GM19397 (cell line): ENCODE measurements around the gene CT45A9.
"Not testable (repeated sequence)": the region's sequence is repeated elsewhere in the genome, so short reads cannot be mapped to it uniquely, and the experiment has no call there.

Experiments used
- ATAC-seq: cut with Tn5 transposase; IDR thresholded peaks from one replicate; pipeline ENCODE4 v1.9.1; 2021; ENCODE audit warnings: mild to moderate bottlenecking, moderate library complexity; ENCODE audit not compliant: unreplicated experiment

The CT45A9 gene

GRCh38 chrX:135871712-135872111 lies at the start of gene CT45A9:
TSS of gene CT45A9 (minus strand) at chrX:135871812. CDS start at chrX:135868061, 3,751 bp downstream.
- not testable (repeated sequence) for ATAC-seq

GRCh38 chrX:135920516-135920915 lies 48.9 kb upstream of the CT45A9 start:
- ATAC-seq, result not testable (repeated sequence)

- no peak for ATAC-seq
These were observed 42.8 kb upstream of the CT45A9 start for GRCh38 chrX:135914404-135914803.

GRCh38 chrX:135910251-135910650 lies 38.6 kb upstream of the CT45A9 start:
- no peak for ATAC-seq

GRCh38 chrX:135893294-135893817 lies 21.7 kb upstream of the CT45A9 start, which contains the start of the genes CT45A10 and SAGE1:
TSS of gene CT45A10 (minus strand) at chrX:135893444. CDS start at chrX:135885344, 8,100 bp downstream.
TSS of gene SAGE1 (plus strand) at chrX:135893716. CDS start at chrX:135896243, 2,527 bp downstream.
- ATAC-seq, result no peak

GRCh38 chrX:135892781-135893180 lies 21.2 kb upstream of the CT45A9 start:
- ATAC-seq, result no peak

GRCh38 chrX:135890087-135890585 lies 18.5 kb upstream of the CT45A9 start:
- ATAC-seq, result no peak

GRCh38 chrX:135888976-135889375 lies 17.4 kb upstream of the CT45A9 start:
- ATAC-seq, result not testable (repeated sequence)

GRCh38 chrX:135888230-135888629 lies 16.6 kb upstream of the CT45A9 start:
- not testable (repeated sequence) for ATAC-seq

- ATAC-seq, result not testable (repeated sequence)
These were observed 11.1 kb upstream of the CT45A9 start for GRCh38 chrX:135882741-135883140.

- not testable (repeated sequence) for ATAC-seq
These were observed 17.2 kb downstream of the CT45A9 start, which contains the start of gene CT45A8 for GRCh38 chrX:135854438-135854837. TSS of gene CT45A8 (minus strand) at chrX:135854538. CDS start at chrX:135850783, 3,755 bp downstream.

- not testable (repeated sequence) for ATAC-seq
These were observed 34.4 kb downstream of the CT45A9 start, which contains the start of gene CT45A7 for GRCh38 chrX:135837180-135837579. TSS of gene CT45A7 (minus strand) at chrX:135837280. CDS start at chrX:135833533, 3,747 bp downstream.

GRCh38 chrX:135819912-135820311 lies 51.7 kb downstream of the CT45A9 start, which contains the start of gene CT45A2:
TSS of gene CT45A2 (minus strand) at chrX:135820012. CDS start at chrX:135816265, 3,747 bp downstream.
- ATAC-seq, result not testable (repeated sequence)
